Gastrocnemius medialis (tissue), 4 donors: ENCODE results near the gene PIP4K2B.

ENCODE experiments used
- POLR2A ChIP-seq, 2 donors: fragments of 450-650 bp; IDR thresholded peaks; one replicate each; pipeline ENCODE4 v1.6.1; 2017; ENCODE audit warnings: antibody characterized with exemption in 2 of 2, mild to moderate bottlenecking in 2 of 2, moderate library complexity in 2 of 2
- TF ChIP-seq, protein P1 (sequence below), 5 experiments: fragments of 450-650 bp in 3 of 5; fragments of 200-600 bp in 2 of 5; sonication (generic) in 2 of 5; IDR thresholded peaks in 4 of 5; conservative IDR thresholded peaks in 1 of 5; 1 replicate in 4 of 5; 2 replicates in 1 of 5; pipeline ENCODE4 v1.5.1; 2016 to 2019; ENCODE audit warnings: antibody characterized with exemption in 5 of 5, mild to moderate bottlenecking in 3 of 5, moderate library complexity in 3 of 5

DNA sequence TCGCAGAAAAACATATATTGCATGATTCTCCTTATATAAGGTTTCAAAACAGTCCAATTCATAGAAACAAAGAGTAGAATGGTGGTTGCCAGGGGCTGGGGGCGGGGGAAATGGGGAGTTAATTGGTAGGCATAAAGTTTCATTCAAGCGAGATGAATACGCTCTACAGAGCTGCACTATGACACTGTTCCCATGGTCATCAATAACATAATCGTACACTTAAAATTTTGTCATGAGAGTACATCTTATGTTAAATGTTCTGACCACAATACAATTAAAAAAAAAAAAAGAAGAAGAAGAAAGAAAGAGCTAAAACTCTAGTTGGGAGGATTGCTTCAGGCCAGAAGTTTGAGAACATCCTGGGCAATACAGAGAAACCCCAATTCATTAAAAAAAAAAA lies 5.1 kb downstream of the PIP4K2B start:
- TF ChIP-seq, protein P1, sequence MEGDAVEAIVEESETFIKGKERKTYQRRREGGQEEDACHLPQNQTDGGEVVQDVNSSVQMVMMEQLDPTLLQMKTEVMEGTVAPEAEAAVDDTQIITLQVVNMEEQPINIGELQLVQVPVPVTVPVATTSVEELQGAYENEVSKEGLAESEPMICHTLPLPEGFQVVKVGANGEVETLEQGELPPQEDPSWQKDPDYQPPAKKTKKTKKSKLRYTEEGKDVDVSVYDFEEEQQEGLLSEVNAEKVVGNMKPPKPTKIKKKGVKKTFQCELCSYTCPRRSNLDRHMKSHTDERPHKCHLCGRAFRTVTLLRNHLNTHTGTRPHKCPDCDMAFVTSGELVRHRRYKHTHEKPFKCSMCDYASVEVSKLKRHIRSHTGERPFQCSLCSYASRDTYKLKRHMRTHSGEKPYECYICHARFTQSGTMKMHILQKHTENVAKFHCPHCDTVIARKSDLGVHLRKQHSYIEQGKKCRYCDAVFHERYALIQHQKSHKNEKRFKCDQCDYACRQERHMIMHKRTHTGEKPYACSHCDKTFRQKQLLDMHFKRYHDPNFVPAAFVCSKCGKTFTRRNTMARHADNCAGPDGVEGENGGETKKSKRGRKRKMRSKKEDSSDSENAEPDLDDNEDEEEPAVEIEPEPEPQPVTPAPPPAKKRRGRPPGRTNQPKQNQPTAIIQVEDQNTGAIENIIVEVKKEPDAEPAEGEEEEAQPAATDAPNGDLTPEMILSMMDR (IDR thresholded peaks at IDR 0.05 in 4 of 5, conservative IDR thresholded peaks at IDR 0.05 in 1 of 5), result no peak
- TF ChIP-seq POLR2A (IDR thresholded peaks at IDR 0.05), result no peak
